GM18498 (cell line): ENCODE data around the gene RSU1.
"Not testable (repeated sequence)": the region's sequence is repeated elsewhere in the genome, so short reads cannot be mapped to it uniquely, and the experiment has no call there.

Experiments used
- ATAC-seq: cut with Tn5 transposase; IDR thresholded peaks from one replicate; pipeline ENCODE4 v1.9.1; 2021; ENCODE audit warnings: mild to moderate bottlenecking, moderate library complexity; ENCODE audit not compliant: unreplicated experiment

RSU1 gene

DNA sequence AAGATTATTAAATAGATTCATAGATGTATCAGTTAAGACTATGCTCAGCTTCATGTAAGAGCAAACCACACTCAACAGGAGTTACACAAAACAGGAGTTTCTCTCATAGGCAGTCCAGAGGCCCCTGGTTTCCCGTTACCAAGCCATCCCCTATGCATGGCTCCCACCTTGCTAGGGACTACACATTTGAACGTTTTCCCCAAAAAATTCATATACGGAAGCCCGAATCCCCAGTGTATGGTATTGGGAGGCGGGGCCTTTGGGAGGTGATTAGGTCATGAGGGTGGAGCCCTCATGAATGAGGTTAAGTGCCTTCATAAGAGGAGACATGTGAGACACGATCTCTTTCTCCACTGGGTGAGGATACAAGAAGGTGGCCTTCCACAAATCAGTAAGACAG is 29.1 kb downstream of the RSU1 start:
- ATAC-seq: peak; percentile 44

DNA sequence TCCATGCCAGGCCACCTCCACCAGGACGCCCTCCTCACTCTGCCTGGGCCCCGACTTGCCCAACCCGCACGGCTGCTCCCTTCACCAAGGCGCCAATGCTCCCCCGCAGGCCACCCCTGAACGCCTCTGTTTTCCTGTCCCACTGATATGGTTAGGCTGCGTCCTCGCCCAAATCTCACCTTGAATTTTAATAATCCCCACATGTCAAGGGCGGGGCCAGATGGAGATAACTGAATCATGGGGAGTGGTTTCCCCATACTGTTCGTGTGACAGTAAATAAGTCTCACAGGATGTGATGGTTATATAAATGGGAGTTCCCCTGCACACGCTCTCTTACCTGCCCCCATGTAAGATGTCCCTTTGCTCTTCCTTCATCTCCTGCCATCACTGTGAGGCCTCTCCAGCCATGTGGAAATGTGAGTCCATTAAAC is 29.8 kb downstream of the RSU1 start:
- peak; percentile 73 for ATAC-seq

DNA sequence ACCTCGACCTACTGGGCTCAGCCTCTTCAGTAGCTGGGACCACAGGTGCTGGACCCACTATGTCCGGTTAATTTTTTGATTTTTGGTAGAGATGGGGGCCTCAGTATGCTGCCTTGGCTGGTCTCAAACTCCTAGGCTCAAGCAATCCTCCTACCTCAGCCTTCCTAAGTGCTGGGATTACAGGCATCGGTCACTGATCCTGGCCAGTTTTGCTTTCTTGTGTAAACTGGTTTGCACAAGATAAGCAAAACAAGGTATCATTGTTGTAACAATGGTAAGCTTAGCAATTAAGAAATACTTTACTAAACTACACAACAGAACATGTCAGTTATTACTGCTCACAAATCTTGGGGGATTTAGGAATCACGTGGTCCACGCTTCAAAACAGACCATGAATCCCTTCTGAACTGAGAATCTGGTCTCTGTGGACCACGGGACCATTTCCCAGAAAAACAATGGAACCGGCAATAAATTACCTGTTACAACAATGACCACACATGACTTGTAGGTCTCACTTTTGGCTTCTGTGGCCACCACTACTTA is 36.8 kb downstream of the RSU1 start:
- ATAC-seq: no peak

DNA sequence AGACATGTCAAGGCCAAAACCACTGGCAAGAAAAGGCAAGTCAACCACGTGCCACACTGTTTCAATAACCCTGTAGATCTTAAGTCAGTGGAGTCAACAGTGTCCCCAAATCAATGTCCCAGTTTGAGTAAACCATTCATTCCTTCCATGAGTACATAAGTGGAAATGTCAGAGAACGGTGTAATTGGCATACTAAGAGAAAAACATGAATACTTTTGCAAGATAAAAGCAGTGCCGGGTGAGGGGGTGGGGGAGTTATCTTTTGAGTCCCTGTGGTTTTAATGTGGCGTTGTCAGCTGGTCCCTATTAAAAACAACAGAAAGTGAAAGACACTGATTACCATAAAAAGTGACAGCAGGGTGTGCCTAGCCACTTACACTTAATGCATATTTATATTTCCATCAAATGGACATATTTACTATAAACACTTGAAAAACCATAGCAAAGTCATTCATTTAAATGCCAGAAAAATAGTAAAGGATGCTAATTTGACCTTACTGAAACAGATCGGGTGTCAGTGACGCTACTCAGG is 37.8 kb downstream of the RSU1 start:
- peak; percentile 87 for ATAC-seq

DNA sequence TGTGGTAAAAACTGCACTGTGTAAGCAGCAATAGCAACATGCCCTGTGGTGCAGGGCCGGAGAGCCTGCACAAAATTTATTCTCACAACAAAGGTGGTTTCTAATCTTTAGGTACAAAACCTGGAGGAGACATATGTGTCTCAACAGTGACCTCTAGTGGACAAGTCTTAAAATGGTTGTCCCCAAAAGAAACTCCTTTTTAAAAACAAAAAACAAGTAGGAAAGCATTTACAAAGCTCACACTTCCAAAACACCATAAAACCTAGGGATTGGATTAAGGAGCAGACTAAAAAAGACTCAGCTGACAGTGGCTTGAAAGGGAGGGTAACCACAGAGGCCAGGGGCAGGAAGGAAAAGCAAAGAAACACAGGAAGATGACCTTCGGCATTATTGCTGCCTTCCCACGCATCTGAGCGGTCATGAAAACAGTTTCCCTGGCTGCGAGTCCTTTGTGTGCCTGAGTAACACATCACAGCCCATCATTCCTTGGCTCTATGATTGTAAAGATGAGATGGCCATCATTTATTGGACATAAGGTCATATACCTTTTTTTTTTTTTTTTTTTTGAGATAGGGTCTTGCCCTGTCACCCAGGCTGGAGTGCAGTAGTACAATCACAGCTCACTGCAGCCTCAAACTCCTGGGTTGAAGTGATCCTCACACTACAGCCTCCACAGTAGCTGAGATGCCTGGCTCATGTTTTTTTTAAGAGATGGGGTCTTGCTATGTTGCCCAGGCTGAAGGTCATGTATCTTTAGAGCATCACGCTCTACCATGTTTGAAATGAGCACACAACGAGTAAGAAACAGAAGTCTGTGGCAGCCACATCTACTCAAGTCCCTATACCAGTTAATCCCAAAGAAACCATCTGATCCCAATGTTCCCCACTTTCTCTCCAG is 39.5 kb downstream of the RSU1 start:
- ATAC-seq: no peak

DNA sequence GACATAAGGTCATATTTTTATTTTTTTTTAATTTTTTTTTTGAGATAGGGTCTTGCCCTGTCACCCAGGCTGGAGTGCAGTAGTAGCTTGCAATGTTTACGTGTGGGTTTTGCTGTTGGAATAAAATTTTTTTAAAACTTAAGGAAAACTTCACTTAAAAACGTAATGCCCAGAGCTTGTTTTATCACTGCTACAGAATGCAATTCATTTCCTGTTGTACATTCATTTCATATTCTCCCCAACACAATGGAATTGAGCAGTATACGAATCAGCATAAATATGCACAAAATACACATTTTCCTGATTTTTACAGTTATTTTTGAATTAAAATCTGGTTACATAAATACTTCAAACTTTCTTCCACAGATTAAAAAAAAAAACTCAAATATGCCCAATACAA is 40.3 kb downstream of the RSU1 start:
- ATAC-seq: no peak

DNA sequence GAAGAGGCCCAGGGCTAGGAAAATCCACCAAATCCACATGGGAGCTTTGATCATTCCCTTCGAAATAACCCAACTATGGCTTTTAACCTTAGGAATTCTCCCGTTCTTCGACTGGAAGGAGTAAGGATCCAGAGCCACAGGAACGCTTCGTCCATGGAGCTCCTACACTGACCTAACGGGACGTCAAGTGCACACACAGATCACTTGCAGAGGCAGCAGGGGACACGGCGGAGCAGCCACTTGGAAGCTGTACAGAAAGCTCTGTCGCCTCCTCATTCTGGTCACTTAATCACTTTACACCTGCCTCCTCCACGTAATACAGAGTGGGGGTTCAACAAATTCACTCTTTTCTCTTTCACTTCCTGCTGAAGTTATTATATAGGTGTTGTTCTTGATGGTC is 43.9 kb downstream of the RSU1 start:
- ATAC-seq: no peak

DNA sequence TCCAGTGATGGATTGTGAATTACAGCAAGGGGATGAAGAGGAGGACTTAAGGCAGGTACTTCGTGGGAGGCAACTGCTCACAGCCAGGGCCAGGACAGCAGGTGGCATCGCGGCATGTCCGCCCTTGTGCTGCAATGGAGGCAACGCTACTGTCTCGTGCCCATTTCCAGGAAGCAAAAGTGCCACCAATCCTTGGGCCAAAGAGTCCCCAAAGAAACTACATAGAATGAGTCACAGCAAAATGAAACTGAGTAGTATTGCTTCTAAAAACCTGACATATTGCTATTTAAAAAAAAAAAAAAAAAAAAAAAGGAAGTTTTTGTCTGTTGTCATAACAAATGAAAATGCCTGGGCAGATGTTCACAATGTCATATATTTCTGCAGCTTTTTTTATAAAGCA is 46.6 kb downstream of the RSU1 start:
- peak; percentile 69 for ATAC-seq

DNA sequence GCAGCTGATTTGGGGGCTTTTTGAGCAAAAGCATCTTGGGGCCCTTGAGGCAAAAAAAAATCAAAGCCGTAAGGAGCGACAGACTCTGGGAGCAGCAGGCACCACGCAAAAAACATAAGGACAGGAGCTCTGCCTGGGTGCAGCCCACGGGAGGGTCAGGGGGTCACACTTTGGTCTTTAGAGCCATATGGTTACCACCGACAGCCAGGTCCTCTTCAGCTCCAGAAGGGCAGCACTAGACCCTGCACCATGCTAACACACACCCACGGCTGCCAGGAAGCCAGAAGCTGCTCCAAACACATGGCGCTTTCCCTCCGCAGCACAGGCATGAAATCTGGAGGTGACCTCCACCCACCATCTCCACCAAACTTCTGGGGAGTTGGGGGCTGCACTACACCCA is 47.1 kb downstream of the RSU1 start:
- no peak for ATAC-seq

DNA sequence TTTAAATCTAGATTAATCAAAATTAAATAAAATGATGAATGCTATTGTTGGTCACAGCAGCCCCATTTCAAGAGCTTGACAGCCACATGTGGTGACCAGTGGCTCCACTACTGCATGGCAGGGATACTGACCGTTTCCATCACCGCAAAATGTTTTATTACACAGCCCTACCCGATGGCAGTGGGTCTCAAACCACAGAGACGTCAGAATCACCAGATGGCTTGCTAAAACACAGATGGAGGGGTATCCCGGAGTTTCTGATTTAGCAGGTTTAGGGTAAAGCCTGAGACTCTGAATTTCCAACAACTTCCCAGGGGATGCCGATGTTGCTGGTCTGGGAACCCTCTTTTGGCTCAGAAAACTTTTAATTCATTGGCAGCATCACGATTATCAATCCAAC is 47.9 kb downstream of the RSU1 start:
- ATAC-seq: no peak

DNA sequence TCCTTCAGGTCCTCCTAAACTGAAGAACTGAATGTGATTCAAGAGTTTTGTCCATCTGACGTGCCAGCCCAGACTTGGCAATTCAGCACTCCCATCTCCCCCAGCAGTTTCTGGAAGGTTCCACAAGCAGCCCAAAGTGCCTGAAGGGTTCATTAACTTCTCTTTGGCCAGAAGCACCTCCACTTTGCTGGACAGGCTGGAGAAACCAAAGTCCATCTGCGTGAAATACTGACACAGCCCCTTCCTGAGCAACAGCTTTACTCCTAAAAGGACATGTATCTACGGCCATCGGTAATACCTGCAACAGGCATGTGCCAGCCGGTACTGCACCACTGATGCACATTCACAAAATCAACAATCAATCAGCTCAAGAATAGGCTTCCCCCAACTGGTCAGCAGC is 48.5 kb downstream of the RSU1 start:
- ATAC-seq: no peak

DNA sequence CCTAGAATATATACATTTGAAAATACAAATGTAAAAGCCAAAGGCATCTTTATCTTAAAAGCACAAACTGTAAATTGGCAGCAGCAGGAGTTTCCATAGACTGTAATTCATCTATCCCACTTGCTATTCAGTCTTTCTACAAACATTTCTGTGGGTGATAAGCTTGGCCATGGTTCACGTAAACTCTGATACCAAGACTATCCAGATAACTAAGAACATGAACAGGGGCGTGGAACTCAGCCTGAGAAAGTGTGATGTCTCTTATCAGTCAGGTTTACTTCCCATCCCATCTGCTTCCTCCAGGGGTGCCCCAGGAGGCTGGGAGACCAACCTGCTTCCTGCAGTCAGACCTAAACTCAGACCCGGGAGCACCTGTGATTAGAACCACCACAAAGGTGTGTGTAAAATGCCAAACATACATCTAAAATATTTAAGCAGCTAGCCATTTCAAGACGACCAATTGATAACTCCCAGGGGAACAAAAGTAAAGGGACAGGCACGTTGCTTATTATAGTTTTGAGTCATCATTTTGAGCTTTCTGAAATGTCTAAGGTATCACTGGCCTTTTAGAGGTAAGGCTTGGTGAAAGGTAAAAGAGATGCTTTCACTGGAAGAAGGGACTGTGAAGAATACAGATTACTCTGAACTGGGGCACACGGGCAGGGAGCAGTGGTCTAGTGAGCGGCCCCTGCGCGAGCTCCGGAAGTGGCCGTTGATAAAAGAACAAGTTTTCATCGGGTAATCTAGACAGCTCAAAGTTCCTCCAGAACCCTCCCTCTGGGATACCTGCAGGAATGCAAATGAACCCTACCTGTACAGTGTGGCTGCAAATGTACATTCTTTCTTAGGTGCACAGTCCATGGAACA is 51.5 kb downstream of the RSU1 start:
- peak; percentile 66 for ATAC-seq

DNA sequence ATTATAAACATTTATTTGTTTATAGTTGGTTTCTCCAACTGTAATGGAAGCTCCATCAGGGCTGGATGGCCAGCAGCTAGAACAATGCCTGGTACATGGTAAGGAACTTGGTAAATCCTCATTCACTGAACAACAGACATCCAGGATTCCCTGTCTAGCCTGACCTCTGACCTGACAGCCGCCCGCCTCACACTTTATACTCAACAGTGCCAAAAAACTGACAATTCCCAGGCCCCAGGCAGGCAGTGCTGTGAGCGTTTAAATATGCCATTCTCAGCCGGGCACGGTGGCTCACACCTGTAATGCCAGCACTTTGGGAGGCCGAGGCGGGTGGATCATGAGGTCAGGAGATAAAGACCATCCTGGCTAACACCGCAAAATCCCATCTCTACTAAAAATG is 55.9 kb downstream of the RSU1 start:
- no peak for ATAC-seq

DNA sequence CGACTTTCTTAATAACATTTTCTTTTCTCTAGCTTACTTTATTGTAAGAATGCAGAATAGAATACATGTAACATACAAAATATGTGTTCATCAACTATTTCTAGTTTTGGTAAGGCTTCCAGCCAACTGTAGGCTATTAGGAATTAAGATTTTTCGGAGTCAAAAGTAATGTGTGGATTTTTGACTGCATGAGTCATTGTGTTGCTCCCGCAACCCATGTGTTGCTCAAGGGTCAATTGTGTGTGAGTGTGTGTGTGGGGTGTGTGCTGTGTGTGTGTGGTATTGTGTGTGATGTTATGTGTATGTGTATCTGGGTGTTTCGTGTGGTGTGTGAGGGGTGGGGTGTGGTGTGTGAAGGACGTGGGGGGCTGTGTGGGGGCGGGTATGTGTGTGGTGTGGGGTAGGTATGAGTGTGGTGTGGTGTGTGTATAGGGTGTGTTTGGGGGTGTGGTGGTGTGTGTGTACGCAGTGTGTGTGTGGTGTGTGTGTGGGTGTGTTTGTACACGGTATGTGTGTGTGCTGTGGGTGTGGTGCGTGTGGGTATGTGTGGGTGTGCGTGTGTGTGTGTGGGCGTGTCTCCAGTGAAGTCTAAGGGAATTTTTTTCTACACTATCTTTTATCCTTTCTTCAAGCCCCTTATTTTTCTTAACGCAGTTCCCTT is 60.5 kb downstream of the RSU1 start:
- no peak for ATAC-seq

DNA sequence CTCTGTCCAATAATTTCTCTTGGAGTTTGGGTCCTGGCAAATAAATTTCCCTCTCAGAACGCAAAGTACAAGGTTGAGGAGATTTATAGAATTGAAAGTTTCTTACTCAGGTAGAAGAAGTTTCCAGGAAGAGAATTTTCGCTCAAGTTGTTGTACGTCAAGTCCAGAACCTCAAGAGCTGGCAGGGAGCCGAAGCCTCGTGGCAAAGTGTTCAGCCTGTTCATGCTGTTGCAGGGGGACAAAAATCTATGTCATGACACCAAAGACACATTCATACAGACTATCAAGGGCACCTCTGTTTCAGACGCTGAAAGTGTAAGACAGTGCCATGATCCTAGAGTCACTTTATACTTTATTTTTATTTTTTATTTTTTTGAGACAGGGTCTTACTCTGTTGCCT is 62.5 kb downstream of the RSU1 start:
- no peak for ATAC-seq

DNA sequence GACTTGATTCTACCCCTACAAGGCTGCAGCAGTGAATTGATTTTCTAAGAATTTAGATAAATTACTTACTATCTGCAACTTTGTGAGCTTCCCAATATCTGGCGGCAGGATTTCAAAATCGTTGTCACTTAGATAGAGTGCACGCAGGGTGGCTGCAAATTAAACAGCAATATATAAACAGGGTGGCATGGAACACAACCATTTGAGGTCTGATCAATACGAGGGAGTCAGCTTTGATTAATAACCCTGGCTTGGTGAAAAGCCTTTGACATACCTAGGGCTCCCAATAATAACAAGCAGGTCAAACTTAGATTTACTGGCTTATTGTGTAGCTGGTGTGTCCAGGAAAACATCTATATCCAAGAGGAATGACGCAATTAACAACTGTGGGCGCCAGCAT is 64.4 kb downstream of the RSU1 start:
- ATAC-seq: not testable (repeated sequence)

DNA sequence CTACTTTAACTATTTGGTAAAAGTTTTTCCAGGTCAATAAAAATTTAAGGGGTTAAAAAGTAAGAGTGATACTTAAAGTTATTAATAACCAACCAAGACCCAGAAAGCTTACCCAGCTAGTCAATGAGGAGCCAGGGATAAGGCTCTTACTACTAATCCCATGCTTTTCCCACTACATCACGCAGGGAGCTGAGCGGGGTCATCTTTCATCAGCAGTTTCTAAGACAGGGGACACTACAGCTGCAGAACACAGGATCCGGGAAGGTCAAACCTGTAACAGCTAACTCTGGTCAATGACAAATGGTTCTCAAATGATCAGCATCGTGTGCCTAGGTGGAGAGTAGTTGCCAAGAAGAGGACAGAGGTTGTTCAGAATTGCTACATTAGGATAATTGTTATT is 65.1 kb downstream of the RSU1 start:
- ATAC-seq: no peak

DNA sequence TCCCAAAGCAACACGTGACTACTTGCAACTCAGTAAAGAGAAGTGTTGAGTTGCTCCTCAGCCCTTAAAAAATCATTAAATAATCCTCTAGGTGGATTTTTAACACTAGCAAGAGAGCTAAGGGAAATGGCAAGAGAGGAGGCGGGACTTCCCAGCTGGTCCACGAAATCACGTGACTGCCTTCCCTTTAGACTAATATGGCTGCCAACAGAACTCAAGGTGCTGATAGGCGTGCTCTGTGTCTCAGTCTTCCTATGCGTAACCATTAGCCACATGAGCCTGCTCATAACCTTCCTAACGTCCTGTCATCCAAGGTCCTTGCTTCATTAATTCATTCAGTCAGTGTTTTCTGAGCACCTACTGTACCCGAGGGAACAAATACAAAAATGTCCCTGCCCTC is 66.0 kb downstream of the RSU1 start:
- ATAC-seq: no peak

DNA sequence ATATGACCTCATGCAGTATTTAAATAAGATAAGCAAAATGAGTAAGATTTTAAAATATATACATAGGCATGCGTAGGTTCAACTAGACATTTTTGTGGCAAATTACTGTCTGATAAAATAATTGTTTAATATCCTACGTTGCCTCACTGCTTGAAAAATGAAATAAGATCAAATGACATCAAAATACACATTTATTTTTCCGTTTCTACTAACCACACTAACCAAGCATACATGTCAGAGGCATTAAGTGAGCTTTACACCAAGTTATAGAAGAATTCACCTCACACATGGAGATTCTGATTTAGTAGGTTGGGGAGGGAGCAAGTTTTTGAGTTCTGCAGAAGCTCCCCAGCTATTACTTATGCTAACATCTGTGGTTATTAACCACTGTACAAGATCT is 66.8 kb downstream of the RSU1 start:
- no peak for ATAC-seq

DNA sequence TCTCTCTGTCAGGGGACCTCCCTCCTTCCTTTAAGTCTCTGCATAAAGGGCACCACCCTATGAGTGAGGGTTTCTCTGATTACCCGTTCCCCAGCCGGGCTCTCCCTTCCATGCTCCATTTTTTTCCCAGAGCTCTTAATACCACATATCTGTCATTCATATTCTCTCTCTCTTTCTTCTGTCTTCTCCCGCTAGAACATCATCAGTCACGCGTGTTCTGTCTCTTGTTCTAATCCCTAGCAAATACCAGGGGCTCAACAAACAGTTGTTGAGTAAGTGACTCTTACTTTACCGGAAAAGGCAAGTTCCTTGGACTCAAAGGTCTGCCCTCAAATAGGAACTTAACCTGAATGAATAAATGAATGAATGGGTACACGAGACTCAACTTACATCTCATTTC is 68.5 kb downstream of the RSU1 start:
- ATAC-seq: no peak

DNA sequence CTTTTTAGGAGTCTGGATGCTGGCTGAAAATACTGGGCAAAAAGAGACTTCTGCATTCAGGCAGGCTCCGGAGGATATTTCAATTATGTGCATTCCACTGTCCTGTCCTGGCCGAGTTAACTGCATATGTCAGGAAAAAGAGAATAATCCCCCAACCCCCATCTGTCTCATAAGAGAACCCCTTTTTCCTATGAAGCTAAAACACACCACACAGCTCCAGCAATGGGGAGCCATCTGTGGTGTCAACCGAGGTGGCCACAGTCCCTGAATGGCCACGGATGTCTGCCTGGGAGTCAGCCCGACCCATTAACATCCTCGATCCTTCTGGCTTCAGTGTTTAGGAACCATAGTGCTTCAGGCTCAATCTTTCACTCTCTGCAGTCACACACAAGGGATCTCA is 70.4 kb downstream of the RSU1 start:
- no peak for ATAC-seq
